HG03175 (cell line): Measurements from ENCODE around the gene SMARCAD1.

Experiments
- ATAC-seq: cut with Tn5 transposase; IDR thresholded peaks from one replicate; pipeline ENCODE4 v1.9.1; 2021; ENCODE audit warnings: mild to moderate bottlenecking, moderate library complexity; ENCODE audit not compliant: unreplicated experiment

SMARCAD1 gene, protein sequence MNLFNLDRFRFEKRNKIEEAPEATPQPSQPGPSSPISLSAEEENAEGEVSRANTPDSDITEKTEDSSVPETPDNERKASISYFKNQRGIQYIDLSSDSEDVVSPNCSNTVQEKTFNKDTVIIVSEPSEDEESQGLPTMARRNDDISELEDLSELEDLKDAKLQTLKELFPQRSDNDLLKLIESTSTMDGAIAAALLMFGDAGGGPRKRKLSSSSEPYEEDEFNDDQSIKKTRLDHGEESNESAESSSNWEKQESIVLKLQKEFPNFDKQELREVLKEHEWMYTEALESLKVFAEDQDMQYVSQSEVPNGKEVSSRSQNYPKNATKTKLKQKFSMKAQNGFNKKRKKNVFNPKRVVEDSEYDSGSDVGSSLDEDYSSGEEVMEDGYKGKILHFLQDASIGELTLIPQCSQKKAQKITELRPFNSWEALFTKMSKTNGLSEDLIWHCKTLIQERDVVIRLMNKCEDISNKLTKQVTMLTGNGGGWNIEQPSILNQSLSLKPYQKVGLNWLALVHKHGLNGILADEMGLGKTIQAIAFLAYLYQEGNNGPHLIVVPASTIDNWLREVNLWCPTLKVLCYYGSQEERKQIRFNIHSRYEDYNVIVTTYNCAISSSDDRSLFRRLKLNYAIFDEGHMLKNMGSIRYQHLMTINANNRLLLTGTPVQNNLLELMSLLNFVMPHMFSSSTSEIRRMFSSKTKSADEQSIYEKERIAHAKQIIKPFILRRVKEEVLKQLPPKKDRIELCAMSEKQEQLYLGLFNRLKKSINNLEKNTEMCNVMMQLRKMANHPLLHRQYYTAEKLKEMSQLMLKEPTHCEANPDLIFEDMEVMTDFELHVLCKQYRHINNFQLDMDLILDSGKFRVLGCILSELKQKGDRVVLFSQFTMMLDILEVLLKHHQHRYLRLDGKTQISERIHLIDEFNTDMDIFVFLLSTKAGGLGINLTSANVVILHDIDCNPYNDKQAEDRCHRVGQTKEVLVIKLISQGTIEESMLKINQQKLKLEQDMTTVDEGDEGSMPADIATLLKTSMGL

DNA sequence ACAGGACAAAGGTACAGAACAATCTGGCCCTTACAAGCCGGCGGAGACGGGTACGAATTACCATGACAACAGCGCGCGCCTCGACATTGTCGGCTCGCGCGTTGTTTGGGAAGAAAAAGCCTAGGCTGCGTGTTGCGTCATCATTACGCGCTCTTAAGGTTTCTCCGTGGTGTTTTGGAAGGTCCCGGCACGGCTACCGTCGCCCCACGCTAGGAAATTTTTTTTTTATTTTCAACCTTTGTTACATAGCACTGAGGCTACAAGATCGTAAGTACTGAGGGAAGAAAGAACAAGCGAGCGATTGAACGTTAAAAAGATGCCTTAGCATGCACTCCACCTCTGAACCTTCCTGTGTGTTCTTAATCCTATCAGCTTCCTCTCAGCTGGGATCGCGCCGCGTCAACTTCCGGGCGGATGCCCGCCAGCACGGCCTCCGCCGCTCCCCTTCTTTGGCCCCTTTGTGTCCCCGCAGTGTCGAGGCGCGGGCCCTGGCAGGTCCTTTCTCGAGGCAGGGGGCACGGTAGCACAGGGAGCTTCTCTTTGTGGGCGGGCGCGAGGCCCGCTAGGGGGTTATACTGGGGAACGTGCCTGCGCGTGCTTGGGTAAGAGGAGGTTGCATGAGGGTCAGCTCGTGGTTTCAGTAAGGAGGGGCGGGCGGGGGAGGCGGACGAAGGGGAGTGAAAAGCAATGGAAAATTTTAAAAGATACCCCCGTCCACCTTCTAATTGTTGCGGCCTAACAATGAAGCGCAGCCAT, at the start of gene SMARCAD1:
SMARCAD1 (plus strand) TSS at position 397 of the 756 bp plus-strand sequence. CDS start 530 bp downstream, outside the sequence.
- ATAC-seq: peak; percentile 94

DNA sequence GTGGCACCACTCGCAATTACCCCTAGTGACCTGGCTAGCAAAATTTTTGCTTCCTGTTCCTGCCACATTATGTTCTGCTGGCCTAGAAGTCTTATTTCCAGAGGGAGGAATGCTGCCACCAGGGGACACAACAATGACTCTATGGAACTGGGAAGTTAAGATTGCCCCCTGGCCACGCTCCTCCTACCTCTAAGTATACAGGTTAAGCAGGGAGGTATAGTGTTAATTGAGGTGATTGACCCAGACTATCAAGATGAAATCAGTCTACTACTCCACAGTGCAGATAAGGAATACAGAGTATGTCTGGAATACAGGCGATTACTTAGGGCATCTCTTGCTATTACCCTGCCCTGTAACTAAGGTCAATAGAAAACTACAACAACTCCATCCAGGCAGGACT, 48.8 kb upstream of the SMARCAD1 start:
- ATAC-seq: no peak

DNA sequence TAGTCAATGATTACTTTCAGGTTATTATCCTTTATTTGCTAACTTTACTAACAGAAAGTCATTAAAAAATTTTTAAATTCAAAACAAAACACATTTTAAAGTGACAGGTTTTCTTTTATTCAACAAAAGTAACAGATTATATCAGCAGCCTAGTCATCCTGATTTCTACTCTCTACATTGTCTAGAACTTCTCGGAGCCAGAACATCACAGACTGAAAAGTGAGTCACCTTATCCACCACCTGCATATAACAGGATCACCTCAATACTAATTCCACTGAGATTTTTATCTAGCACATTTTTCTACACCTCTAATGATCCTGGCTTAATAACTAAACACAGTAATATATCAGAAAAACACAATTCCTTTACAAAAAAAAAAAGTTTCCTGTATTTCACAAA, 47.9 kb upstream of the SMARCAD1 start:
- ATAC-seq: no peak

DNA sequence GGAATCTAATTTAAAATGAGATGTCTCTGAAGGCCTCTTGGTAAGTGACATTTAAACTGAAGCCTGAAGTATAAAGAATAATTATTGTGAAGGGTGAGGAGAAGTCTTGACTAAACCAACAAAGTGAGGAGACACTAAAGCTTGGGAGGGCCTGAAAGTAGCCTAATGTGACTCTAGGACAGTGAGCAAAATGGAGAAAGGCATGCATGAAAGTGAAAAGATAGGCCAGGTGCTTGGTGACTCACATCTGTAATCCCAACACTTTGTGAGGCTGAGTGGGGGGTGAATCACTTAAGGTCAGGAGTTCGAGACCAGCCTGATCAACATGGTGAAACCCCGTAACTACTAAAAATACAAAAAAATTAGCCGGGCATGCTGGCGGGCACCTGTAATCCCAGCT, 46.9 kb upstream of the SMARCAD1 start:
- ATAC-seq: no peak

DNA sequence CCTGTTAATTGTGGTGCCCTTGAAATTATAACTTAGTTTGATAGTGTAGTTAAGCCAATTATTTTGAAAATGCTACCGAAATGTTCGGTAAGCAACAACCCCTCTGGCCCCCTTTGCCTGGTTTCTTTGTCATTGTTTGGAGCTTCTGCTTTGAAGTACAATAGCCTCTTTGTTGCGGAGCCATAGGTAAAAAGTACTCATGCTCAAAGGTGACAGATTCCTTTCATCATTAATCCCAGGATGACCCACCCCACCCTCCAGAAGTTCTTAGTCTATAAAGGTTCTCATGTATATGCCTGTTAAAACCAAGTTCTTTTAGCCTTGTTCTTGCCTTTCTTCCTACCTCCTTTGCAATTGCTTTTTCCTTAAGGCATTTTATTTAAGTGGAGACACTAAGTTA, 42.4 kb upstream of the SMARCAD1 start:
- ATAC-seq: no peak

DNA sequence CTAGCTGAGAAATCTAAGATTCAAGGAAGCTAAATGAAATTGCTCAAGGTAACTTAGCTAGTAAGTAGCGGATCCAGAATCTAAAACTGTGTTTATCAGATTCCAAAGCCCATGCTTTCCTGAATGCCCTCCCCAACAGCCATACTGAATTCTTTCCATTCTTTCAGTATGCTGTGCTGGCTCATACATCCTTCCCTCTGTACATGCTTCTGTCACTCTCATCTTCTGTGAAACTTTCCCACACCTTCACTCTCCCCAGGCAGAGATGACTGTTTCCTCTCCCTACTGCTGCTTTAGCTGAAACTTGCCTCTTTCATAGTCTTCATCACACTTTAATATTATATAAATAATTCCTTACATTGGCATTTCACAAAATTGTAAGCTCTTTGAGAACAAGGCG, 39.3 kb upstream of the SMARCAD1 start:
- no peak for ATAC-seq

DNA sequence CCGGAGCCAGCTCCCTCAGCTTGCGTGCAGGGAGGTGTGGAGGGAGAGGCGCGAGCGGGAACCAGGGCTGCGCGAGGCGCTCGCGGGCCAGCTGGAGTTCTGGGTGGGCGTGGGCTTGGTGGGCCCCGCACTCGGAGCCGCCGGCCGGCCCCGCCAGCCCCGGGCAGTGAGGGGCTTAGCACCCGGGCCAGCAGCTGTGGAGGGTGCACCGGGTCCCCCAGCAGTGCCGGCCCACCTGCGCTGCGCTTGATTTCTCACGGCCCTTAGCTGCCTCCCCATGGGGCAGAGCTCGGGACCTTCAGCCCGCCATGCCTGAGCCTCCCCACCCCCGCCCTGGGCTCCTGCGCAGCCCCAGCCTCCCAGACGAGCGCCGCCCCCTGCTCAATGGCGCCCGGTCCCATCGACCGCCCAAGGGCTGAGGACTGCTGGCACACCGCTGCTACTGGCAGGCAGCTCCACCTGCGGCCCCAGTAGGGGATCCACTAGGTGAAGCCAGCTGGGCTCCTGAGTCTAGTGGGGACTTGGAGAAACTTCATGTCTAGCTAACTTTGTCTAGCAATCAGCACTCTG, 37.8 kb upstream of the SMARCAD1 start:
- ATAC-seq: no peak

DNA sequence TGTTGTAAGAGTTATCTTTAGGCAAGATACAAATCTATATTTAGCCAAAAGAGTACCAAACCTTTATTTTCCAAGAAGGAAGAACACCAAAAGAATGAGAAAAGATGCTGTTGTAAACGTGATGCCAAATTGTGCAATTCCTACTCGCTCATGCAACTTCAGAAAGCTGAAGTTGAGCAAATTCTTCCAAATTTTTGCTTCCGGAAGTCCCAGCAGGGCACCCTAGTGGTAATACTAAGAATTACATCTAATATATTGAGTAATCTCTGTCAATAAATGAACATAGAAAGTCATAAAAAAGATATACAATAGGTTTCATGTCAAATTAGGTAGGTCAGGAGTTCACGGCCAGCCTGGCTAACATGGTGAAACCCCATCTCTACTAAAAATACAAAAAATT, 36.0 kb upstream of the SMARCAD1 start:
- ATAC-seq: no peak

DNA sequence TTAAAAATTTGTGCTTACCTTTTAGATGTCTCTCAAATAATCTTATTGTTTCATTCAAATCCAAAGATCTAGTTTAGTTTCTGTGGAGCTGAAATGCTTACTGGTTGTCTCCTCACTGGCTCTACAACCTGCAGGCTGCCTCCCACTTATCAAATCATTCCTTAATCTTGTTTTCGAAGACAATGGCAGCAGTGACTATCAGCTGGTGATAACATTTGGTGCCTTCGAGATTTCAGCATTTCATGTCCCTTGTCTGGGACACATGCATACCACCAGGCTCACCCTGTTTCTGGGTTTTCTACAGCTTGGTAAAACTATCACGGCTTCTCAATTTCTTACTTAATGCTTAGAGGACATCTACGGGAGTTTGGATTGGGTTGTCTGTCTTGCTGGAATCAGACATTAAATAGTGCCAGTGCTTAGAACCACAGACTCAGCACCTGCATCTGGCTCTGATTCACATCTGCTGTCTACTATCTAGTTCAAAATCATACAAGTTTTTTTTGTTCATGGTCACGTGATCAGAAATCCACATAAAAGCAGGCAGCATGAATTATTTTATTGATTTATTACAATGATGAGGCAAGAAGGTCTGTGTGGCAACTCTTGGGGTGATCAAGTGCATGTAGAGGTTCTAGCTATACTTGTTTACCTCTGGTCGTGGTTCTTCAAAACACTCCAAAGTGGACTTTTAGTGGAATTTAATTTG, 32.0 kb upstream of the SMARCAD1 start:
- ATAC-seq: no peak

DNA sequence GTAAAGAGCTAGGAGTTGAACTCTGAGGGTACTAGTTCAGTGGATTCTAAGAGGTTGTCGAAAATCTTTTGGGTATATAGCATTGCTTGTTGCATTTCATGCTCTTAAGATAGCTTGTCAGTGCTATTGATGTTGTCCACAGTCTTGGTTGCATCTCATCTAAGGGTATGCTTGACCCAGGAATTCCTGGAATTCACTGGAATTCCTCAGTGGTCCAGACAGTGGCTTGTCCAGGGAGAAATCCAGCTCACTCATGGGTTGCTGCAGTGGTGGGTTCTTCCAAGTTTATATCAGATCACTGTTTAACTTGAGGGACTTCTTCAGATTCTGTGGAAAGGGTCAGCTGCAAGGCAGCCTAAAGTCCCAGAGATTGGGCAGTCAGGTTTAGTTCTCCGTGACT, 29.8 kb upstream of the SMARCAD1 start:
- ATAC-seq: no peak

DNA sequence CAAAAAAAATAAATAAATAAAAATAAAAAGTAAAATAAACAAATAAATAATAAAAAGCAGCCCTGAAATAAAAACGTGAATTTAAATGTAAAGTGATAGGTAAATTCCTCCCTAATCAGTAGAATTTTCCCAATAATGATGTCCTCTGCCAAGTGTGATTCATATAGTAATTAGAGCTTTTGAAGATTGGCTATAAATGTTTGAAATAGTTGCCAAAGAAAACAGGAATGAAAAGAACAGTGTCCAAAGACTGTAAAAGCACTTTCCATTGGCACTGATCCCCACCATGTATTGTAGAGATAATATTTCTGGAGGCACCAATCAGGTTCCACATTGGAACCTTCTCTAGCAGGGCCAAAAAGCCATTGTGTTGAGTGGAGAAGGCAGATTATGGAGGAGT, 25.9 kb upstream of the SMARCAD1 start:
- ATAC-seq: no peak

DNA sequence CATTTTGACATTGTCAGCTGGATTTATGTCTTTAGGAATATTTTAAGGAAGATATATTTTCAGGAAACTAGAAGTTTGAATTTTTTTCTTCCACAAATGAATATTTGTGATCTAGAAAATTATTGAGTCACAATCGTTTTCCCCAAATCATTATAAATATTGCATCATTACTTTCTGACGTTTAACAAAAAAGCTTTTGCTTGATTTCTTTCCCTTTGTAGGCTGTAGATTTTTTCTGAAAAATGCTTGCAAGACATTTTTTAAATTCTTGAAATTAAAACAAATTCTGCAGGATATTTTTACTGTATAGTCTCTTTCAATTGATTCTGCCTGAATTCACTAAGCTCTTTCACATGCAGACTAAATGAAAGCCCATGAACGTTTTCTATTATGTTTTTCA, 4.9 kb upstream of the SMARCAD1 start:
- no peak for ATAC-seq

DNA sequence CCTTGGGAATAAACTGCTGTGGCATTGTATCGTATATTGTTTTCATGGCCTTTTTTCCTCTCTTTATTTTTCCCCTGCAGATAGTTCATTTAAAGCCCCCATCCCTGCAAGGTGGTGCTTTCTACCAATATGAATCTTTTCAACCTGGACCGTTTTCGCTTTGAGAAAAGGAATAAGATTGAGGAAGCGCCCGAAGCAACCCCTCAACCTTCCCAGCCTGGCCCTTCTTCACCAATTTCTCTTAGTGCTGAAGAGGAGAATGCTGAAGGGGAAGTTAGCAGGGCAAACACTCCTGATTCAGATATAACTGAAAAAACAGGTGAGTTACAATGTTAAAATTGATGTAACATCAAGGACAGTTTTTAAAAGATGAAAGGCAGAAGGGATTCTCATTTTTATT, 601 bp downstream of the SMARCAD1 start:
- no peak for ATAC-seq

DNA sequence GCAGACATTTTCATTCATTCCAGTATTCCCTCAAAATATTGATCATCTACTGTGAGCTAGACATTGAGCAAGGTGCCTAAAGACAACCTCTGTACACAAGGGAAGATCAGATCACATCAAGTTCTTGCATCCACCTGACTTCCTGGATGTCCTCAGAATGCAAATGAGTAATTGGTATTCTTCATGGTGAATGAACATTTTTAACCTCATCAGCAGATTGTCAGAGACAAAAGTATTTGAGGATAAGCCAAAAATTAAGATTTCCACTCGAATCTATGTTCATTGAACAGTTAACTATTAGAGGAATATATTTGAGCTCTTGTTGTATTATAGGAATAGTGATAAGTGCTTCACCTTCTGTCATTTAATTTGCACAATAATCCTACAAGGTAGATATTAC, 1.3 kb downstream of the SMARCAD1 start:
- no peak for ATAC-seq

DNA sequence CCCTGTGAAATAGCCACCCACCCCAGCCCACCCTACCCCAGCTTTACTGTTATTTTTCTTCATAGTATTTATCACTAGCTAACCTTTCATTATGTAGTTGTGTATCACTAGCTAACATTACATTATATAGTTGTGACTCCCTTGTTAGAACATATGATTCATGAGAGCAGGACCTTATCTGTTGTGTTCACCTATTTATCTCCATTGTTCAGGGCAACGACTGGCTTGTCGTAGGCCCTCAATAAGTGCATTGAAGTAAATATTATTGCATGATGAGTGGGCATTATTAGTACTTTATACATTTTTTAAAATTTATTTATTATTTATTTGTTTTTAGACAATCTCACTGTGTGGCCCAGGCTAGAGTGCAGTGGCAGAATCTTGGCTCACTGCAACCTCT, 4.2 kb downstream of the SMARCAD1 start:
- ATAC-seq: no peak

DNA sequence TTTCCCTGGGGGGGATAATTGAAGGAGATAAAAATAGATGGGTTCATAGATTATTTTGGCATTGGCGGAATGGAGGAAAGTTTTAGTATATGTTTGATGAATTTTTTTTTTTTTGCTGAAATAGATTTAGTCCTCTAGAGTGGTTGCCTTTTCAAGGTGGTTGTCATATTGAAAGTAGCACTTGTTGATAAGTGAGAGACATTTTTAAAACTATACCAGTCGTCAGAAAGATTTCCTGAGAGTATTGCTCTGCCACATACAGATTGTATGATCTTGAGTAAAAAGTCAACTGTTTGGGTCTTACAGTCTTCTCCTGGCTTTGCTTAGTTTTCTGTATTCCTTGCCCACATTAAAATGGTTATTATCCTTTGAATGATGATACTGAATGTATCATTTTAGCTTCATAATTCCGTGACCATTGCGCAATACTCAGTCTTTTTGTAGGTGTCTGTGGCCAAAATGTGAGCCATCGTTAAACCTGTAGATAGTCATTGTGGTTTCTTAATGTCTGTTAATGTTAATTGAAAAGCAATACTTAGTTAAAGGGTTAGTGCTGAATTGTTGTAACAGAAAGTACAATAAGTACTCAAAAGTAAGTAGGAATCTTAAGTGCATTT, 7.1 kb downstream of the SMARCAD1 start:
- ATAC-seq: peak; percentile 86

DNA sequence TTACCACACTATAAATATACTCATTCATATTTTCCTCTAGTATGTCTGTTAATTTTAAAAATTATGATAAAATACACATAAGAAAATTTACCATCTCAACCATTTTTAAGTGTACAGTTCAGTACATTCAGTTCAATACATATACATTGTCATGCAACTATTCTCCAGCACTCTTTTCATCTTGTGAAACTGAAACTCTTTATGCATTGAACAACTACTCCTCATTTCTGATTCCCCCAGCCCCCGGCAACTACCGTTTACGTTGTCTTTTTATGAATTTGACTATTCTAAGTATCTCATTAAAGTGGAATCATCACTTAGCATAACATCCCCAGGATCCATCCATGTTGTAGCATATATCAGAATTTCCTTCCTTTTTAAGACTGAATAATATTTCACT, 8.7 kb downstream of the SMARCAD1 start:
- ATAC-seq: no peak

DNA sequence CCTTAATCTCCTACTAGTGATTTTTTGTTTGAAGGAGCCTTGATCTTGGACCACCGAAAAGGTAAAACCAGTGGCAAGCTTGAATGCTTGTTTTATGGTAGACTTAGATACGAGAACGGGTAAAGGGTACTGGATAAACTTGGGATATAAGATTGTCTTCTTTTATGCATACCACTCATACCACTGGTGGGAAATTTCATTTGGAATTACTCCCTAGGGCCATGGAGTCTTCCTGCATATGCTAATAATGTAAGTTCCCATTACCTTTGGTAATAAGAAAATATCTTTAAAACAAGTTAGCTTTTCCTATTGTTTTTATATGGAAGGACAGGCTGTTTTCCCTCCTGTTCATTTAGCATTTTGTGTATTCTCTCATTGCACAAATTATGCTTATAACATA, 11.7 kb downstream of the SMARCAD1 start:
- no peak for ATAC-seq

DNA sequence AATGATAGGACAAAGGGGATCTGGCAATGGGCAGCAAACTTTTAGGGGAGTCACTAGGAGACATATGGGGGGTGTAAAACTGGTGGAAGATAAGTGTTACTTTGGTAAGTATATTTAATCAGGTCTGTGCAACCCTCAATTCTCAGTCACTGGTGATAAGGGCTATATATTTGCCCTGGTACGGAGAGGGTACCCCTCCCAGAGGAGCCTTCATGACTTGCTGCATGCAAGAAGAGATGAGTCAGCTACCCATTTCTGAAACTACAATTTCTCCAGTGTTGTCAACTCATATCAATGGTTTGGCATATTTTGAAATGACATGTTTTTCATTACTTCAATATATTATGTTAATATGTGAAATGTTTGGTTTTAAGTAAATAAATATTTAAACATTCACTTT, 14.3 kb downstream of the SMARCAD1 start:
- no peak for ATAC-seq

DNA sequence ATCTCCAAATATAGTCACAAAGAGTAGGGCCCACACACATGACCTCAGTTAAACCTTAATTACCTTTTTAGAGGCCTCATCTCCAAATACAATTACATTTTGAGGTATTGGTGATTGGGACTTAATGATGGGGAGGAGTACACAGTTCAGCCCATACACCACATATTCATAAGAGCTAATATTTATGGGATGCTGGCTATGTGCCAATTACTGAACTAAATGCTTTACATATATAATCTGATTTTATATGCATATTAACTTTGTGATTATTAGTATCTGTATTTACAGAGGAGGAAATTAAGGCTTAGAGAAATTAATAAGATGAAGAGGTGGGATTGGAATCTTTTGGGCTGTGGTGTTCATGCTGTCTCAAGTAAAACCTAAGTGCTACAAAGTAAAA, 17.8 kb downstream of the SMARCAD1 start:
- no peak for ATAC-seq
